UCSD-AML1 (cell line): Measurements from ENCODE around the gene CLCN6.
A peak's percentile ranks its signal among the peaks of the same experiment; 100 is the strongest.

Experiments used
- DNase-seq: peaks from one replicate; lab custom pipeline; 2025; ENCODE audit not compliant: unreplicated experiment; lab: John Stamatoyannopoulos, UW

The CLCN6 gene

DNA sequence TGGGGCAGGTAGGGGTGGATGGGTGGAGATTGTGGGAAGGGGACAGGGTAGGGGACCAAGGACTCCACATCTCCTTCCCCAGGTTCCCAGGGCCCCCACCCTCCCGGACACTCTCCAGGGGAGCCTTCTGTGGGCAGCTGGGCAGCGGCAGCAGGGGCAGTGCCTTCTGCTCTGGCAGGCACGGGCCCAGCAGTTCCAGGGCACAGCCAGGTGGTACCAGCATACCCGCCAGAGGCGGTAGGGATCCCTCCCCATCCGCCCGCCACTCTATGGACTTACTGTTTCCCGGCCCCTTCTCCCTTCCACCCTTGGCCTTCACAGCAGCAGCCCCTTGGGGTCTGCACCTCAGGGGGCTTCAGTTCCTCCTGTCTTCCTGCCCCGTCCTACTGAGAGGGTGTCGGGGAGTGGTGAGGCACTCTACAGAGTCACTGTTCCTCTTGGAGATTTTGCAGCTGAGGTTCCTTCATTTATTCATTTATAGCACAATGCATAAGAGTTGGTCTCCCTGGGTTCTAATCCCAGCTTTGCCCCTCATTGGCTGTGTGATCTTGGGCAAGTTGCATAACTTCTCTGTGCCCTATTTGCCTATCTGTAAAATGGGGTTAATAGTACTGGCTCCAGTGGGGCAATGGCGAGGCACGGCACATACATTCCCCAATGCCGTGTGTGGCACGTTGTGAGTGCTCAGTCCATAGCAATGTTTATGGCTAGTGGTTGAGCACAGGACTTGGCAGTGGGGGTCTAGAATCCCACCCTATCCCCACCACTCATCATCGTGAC is 27.0 kb upstream of the CLCN6 start:
- DNase-seq: no peak

DNA sequence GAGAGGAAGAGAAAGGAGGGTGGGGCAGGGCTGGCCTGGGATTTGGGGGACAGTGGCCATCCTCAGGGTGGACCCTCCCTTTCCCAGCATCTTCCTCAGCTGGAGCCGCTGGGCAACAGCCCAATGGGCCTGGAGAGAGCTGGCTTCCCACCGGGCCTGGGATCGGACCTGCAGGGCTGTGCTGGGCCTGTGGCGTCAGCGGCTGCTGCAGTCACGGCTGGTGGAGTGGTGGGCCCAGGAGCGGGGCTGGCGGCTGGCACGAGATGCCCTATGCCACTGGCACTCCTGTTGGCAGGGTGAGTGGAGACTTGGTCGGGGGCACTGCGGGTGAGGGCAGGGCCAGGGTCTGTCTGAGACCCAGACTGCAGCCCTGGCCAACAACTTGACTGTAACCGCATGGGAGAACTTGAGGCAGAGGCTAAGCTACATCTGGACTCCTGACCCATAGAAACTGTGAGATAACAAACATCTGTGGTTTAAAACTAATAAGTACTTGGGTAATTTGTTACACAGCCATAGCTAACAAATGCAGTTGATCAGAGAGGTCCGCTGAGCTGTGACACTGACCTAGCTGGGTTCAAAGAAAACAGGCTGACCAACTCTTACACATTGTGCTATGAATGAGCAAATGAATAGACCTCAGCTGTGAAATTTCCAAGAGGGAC is 26.1 kb upstream of the CLCN6 start:
- DNase-seq: no peak

DNA sequence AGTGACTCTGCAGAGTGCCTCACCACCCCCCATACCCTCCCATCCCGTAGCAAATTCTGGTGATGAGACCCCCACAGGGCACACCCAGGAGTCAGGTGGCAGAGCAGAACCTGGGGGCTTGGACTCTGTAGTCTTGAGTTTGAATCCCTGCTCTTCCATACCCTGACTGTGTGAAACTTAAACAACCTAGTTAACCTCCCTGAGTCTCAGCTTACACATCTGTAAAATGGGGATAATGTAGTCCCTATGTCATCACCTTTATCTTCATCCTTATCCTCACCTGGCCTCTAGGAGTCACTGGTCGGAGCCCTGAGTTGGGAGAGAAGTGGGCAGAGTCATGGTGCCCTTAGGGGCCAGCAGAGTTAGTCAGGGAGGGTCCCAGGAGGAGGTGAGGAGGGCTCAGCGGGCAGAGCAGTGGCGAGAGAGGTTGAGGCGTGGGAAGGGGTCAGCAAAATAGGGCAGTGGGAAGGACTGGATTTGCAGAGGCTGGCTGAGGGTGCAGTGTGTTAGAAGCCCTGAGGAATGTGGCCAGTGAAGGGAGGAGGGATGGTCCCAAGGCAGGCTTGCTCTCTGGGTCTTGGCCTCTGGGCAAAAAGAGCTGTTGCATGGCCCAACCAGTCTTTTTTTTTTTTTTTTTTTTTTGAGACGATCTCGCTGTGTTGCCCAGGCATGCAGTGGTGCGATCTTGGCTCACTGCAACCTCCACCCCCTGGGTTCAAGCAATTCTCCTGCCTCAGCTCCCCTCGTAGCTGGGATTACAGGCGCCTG is 25.4 kb upstream of the CLCN6 start:
- no peak for DNase-seq

DNA sequence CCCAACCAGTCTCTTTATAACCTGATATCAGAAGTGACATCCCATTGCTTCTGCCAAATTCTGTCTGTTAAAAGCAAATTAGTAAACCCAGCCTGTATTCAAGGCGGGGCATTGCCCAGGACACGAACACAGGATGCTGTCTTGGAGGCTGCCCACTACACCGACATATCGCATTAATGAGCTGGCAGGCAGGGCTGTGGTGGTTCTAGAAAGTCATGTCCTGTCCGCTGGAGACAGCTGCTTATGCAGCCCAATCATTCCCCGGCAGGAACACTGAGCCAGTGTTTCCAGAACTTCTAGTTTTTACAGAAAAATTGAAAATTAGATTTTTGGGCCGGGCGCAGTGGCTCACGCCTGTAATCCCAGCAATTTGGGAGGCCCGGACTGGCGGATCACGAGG is 24.7 kb upstream of the CLCN6 start:
- no peak for DNase-seq

DNA sequence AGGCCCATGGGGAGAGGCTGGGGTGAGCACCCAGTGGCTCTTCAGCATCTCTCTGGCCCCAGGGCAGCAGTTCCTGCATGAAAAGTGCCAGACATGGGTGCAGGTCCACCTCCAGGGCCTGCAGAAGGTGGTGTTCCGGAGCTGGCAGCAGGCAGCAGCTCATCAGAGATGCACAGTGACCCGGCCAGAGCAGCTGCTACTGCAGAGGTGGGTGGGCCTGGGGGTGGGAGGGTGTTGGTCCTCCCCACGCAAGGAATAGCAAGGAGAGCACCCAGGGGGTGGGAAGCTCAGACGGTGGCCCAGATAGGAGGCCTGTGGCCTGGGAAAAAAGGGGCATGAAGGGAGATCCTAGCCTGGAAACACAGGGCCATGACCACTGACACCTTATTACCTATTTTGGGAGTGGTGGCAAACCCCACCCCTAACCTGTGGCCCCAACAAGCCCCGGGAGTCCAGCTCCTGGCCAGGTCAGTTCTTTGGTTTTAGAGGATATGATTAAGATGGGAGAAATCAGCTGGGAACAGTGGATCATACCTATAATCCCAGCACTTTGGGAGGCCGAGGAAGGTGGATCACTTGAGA is 23.8 kb upstream of the CLCN6 start:
- DNase-seq: no peak

DNA sequence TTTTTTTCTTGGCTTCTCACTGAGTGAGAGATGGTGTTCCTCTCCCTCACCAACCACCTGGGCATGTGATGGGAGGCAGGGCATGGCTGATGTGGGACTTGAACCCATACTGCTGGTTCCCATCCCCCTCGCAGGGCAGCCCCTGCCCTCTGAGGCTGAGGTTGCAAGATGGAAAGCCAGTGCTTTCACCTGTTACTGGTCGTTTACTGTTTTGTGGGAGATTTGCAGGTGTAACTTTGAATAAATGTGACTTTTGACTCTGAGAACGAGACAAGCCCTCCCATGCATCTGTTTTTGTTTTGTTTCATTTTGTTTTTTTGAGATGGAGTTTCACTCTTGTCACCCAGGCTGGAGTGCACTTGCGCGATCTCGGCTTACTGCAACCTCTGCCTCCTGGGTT is 22.4 kb upstream of the CLCN6 start:
- DNase-seq: no peak

DNA sequence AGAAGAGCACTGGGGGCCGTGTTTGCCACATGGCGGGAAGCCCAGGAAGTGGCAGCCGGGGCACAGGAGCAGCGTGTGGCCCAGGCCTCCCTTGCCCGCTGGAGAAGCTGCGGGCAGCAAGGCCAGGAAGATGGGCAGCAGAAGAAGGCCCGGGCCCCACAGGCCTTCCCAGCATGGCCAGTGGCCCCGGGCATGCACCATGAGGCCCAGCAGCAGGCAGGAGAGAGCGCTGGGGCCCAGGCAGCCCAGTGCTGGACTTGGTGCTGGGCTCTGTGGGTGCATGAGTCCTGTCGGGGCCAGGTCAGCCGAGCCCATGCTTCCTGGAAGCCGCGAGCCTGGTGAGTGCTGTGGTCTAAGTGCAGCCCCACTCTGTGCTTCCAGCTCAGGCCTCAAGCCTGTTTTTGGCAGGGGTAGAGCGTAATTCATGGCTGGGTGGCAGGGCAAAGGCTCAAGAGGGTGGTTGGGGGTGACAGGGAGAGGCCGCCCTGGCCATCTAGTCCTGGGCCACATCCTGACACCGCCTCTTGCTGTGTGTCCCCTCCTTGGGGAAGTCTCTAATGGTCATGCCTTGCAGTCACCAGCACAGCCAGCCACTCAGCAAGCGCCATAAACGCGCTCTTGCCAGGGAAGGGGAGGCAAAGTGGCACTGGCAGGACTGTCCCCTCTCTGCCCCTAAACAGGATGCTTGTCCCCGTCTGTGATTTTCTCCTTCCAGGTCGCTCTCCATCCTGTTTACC is 21.6 kb upstream of the CLCN6 start:
- no peak for DNase-seq

DNA sequence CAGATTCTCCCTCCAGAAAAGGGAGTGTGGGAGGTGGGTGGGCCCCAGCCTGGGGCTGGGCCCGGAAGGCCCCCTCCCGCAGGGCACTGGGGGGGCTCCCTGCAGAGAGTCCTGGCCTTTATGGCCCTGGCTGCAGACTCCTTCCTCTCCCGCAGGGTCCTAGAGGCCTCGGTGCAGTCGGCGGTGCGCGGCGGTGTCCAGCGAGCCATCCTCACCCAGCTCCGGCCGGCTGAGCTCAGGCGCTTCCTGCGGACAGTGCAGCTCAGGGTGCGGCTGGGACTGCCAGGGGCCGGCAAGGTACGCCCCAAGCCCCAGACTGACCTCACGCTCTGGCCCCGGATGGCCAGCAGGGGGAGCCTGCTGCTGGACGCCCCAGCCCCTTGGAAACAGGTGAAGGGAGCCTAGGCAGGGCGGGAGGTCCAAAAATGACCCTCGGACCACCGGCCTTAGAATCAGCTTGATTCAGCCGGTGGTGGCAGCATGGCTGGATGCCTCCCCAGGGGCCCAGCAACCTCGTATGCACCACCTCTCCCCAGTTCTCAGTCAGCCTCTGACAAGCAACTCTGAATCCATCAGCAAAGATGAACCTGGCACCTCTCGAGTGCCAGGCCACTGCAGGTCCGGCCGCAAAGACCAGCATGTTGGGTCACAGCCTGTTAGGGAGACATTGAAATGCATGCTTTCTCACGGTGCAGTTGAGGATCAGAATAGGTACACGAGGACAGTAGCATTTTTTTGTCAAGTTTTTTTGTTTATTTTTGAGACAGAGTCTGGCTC is 20.8 kb upstream of the CLCN6 start:
- peak; percentile 33 for DNase-seq

DNA sequence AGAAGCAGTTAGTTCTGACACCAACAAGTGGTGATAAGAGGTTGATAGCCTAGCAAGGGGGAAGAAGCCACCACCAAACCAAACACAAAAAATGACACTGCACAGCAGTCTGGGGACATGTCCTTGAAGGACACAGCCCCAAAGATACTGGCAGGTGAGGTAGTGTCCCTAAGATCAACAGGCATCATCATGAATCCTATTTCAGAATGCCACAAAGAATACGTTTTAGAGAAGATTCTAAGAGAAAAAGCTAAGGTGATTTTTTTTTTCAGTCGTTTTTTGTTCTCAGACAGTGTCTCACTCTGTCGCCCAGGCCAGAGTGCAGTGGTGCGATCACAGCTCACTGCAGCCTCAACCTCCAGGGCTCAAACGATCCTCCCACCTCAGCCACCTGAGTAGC is 19.8 kb upstream of the CLCN6 start:
- DNase-seq: no peak

DNA sequence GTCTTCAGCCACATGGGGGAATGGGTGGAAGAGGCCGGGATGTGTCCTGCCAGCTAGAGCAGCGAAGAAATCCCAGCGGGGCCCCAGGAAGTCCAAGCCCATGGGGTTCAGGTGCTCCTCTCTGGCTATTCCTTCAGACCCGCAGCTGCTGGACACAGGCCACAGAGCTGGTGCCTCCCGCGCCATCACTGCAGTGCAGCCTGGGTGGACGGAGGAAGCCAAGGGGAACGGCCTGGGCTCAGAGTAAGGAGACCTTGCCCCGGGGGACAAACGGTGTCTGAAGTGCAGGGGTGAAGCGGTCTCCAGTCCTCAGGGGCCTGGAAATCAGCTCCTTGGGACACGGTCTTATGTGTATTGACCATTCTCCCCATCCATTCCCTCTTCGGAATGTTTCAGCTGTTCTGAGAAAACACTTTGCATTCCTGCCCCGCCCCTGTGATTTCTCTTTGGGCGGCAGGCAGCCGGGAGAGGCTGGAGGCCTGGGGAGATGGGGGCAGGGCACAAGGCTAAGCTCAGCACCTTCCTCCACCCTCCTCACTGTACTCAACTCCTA is 18.7 kb upstream of the CLCN6 start:
- no peak for DNase-seq

DNA sequence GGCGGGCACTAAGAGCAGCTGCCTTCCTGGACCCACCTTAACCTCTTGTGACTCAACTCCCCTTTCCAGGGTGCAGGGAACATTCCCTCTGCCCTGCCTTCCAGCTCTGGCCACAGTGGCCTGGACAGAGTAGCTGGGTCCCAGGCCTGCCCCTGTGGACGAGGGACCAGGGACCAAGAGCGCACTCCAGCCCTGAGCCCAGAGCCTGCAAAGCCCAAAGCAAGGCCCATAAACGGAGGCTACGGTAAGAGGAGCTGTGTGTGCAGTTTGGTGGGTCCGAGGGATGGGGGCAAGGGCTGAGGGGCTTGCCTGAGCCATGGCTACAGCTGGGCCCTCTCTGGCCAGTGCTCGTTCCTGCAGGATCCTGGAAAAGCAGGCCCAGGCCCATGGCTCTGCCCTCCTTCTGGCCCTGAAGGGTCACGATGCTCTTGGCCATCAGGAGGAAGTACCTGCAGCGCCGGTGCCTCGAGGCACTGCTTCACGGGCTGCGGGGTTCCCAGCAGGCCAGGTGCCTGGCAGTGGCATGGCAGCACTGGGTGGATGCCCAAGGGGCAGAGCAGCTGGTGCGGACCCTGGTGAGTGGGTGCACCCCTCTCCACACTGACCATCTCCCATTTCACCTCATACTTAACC is 18.1 kb upstream of the CLCN6 start:
- no peak for DNase-seq

DNA sequence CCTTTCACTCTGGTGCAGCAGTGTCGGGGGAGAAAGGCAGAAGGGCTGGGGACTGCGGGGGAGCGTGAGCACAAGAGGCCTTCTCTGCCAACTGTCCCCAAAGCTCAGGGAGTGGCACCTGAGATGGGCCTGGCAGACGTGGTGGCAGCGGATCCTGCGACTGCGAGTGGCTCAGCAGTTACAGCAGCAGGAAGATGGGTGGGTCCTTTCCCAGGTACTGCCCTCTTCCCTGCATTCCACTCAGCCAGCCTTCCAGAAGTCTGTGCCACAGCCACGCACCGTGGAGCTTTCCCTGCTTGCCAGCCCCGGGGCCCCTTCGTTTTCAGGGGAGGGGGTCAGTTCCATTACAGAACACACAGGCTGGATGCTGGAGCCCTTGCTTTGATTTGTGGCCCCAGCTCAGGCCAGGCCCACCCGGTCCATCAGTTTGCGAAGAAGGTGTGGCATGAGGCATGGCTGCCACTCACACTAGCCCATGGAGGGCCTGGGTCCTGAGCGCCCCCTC is 17.4 kb upstream of the CLCN6 start:
- DNase-seq: no peak

DNA sequence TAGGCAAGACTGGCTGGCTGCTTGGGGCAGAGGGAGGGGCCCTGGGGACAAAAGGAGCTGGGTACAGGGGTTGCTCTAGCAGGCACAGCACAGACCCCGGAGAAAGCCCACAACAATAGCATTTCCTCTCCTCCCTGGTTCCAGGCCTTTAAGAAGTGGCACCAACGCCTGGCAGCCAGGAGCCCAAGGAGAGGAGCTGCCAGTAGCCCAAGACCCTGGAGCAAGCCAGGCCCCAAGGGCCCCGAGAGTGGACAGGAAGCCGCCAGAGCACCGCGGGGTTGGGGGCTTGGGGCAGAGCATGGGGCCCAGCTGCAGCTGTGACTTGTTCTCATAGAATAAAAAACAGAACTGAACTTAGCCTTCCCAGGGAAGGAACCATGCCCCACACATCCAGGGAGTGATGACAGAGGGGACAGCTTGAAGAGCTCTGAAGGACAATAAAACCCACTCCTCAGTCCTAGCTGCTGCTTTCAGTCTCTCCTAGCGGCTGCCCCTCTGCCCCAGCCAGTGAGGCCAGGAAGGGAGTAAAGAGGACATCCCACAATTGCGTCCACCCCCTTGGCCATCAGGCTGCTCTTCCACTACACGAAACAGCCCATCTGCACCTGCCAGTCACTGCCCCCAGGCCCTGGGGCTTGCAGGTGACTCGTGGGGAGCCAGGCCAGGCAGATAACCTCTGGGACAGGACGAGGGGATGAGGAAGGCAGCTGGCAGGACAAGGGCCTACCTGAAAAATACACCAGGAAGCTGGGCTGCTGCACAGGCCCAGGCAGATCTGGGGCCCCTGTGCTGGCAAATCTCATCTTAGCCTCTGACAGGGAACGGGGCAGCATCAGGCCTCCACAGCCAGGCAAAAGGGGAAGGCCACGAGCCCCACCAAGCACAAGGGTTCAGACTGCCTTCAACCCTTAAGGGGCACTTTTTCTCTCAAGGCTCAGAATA is 16.6 kb upstream of the CLCN6 start:
- DNase-seq: no peak

DNA sequence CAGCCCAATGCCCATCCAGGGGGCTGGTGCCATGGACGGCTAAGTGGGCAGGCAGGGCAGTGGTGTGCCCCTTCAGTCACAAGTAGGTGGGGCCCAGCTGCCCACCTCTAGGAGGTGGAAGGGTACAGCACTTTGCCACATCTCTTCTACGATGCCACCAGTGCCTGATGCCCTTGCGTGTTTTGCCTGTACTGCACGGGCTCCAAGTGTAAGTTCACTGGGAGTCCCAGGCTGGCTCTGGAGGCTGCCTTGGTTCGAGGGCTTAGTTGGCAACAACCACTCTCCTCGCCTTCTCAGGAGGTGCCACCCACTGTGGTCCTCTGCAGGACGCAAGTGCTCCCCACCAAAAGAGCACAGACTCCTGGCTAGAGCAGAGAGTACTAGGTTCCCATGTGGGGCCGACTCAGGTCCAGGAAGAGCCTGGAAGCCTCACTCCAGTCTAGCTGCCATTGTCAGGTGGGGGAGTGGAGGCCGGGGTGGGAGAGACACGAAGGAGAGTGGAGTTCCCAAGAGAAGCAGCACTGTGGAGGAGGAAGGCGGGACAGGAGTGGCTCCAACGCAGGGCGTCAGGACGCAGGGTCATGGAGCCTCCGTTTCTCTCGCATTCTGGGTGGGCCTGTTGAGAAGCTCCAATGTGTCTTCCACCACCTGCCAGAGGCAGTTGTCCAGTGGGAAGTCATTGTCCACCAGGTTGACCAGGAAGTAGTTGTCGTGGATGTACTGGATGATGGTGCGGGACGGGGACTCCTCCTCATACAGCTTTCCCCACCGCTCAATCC is 15.7 kb upstream of the CLCN6 start:
- DNase-seq: no peak

DNA sequence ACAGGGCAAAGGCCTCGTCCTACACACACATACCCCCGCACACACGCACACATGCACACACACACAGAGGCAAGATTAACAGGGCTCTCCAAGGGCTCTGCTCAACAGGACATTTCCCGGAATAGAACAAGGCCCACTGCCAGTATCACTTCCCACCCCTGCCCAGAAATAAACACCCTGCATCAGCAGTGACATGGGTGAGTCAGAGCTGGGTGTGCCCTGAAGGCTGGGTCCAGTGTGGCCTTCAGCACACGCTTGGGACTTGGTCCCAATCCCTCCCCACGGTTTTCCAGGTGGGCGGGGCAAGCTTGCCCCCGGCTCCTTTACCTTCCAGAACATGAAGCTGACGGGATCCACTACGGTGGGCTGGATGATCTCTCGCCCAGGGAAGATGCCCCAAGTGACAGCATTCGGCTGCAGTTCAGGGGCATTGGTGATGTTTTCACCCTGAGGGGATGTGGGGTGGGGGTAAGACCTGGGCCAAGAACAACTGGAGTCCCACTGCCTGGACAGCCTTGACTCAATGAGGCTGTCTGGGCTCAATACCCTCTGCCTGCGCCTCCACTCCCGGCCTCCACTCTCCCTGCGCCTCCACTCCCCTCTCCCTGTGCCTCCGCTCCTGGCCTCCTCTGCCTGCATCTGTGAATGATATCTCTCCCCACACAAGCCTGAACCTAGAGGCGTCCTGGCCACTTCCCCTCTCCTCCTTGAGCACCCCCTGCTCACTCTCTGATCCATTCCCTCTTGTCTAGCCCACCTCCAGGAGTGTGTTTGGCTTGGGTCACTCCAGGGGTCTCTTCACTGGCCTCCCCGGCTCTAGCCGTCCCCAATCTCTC is 14.9 kb upstream of the CLCN6 start:
- no peak for DNase-seq

DNA sequence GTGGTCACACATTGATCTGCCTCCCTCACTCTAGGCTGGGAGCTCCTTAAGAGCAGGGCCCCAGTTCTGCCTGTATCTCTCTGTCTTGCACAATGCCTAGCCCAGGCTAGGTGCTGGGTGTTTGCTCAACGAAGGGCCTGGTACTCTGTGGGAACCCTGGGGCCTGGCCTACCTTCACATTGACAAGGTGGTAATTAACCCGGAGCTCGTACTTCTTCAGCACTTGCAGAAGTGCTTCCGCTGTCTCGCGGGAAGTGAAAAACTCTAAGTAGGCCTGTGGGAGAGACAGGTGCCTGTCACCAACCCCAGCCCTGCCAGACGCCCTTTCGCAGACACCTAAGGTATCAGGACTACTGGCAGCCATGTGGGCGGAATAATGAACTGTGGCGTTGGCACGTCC is 13.9 kb upstream of the CLCN6 start:
- no peak for DNase-seq

DNA sequence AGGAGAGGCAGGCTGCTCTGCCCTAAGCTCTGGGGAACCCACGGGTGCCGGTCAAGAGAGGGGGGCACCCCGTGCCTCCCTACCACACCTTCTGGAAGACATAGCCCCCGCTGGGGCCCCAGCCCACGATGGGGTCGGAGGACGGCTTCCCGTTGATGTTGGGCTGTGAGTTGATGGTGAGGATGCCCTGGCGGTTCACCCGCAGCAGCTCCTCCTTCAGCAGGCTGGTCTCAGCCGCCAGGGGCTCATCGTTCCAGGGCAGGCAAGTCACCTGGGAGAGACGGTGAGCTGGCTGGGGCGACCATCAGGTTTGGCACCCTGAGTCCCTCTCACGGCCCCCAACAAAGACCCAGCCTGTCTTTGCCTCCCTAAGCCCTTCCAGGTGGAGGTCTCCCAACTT is 12.2 kb upstream of the CLCN6 start:
- DNase-seq: no peak
